Heart left ventricle (tissue), 13 donors: ENCODE measurements around the gene FARP1.

Source experiments
- CTCF ChIP-seq, 12 donors: fragments of 200-600 bp; sonication (generic) in 4 of 12; IDR thresholded peaks; one replicate each; pipeline versions ENCODE4 v1.5.0 to v1.8.0; 2018 to 2022; ENCODE audit warnings: antibody characterized with exemption in 12 of 12, mild to moderate bottlenecking in 5 of 12
- POLR2A ChIP-seq, 2 donors: fragments of 450-650 bp; IDR thresholded peaks; one replicate each; pipeline ENCODE4 v1.6.1; 2017; ENCODE audit warnings: antibody characterized with exemption in 2 of 2, mild to moderate bottlenecking in 2 of 2, moderate library complexity in 2 of 2
- donor health status: ischemic (EF 13 %, LVEDD 7.1; RV severe dilation, severe dysfunction).
- donor health status: DM: no; HTN: yes; CAD: no.
- donor health status: DM: no; HTN: no; CAD: no.
- donor health status: ischemic (EF 25% LVEDD 6.9; RV normal size, moderate dysfunction).
- donor health status: ischemic (EF 25% LVEDD 5.7; RV mildly dilated, moderate dysfunction).
- donor health status: ischemic (EF 35%, LVEDD 5.7; RV mildly dilated, moderate dysfunction).
- donor health status: nonischemic (EF 11% LVEDD 7.7; RV severe dilation, severe dysfunction).
- donor health status: DM: yes; HTN: yes; CAD: no.
- donor health status: PGD.
- donor health status: ischemic (EF 29% LVEDD 5.4; RV normal size, mild dysfunction).
- donor health status: nonischemic (EF 23%, LVEDD 6.1; RV moderate dilation, normal function).

DNA sequence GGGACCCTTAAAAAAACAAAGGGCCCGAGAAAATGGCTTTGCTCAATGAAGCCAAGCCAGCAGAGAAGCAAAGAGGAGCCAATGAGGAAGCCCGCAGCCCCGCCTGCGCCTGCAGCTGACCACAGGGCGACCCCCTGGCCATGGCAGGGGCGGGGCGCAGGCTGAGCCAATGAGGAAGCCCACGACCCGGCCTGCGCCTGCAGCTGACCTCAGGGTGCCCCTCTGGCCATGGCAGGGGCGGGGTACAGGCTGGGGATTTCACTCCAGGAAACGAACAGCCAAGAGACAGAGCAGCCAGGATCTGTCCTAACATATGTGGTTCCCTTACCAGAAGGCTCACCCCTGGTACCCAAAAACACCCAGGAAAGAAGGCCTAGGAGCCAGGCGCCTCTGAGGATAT is 332.6 kb downstream of the FARP1 start:
- TF ChIP-seq CTCF (IDR thresholded peaks at IDR 0.05) (no peak), POLR2A (IDR thresholded peaks at IDR 0.05) (no peak)
